DOHH2 (cell line): Measurements from ENCODE around the gene HOXD10.

ENCODE experiments used
- CTCF ChIP-seq: fragments of 200-600 bp; sonication (generic); IDR thresholded peaks from one replicate; pipeline ENCODE4 v1.5.1; 2014; ENCODE audit warnings: antibody characterized with exemption, mild to moderate bottlenecking, low read depth, low read length; ENCODE audit not compliant: poor library complexity, severe bottlenecking
- EZH2phosphoT487 ChIP-seq: fragments of 200-600 bp; sonication (generic); IDR thresholded peaks from 2 replicates; pipeline ENCODE4 v1.6.1; 2017; ENCODE audit warnings: borderline replicate concordance, mild to moderate bottlenecking, antibody characterized with exemption, low read length, moderate library complexity, mixed read lengths

- TF ChIP-seq CTCF (no peak), EZH2phosphoT487 (no peak)
These were observed 29.5 kb downstream of the HOXD10 start for GRCh38 chr2:176146101-176146500.
